ENCODE results near the gene HOXC4.

- TF ChIP-seq CTCF (IDR thresholded peaks at IDR 0.05) = no peak
- TF ChIP-seq POLR2A (IDR thresholded peaks at IDR 0.05; ENCODE audit: low read depth) = no peak
- TF ChIP-seq EP300 (IDR thresholded peaks at IDR 0.05) = no peak
- no peak for TF ChIP-seq POLR2AphosphoS5 (IDR thresholded peaks at IDR 0.05)
Measured at GRCh38 chr12:54019924-54020590, 33.6 kb upstream of the HOXC4 start.
